HEK293 (cell line): ENCODE results near the gene SET.

Source experiments
- CTCF ChIA-PET: fragments of 350-600 bp; formaldehyde crosslinking; extraction: SDS; loops from one replicate; lab custom pipeline; 2021; ENCODE audit warnings: antibody characterized with exemption; lab: Yijun Ruan, JAX
- POLR2A ChIA-PET: fragments of 300-600 bp; formaldehyde crosslinking; extraction: SDS; loops from one replicate; lab custom pipeline; 2020; ENCODE audit warnings: antibody characterized with exemption, inconsistent platforms; lab: Yijun Ruan, JAX
- H3K27ac ChIP-seq: fragments of 200-500 bp; sonication (Bioruptor generic); 2 replicates; pipeline ENCODE4 v1.5.1; 2014; ENCODE audit warnings: low read depth, low read length, control low read depth, inconsistent platforms; ENCODE audit errors: extremely low read depth
- H3K36me3 ChIP-seq, 2 experiments: fragments of 200-500 bp in 1 of 2; sonication (Bioruptor generic) in 1 of 2; 1 replicate in 1 of 2; 2 replicates in 1 of 2; pipeline ENCODE4 v1.5.1; 2014 to 2017; ENCODE audit warnings: inconsistent platforms in 2 of 2, low read length in 2 of 2; ENCODE audit not compliant: control insufficient read depth in 2 of 2, insufficient read depth in 1 of 2
- H3K4me1 ChIP-seq: fragments of 200-500 bp; sonication (Bioruptor generic); 2 replicates; pipeline ENCODE4 v1.5.1; 2014; ENCODE audit warnings: mild to moderate bottlenecking, low read length, inconsistent platforms; ENCODE audit not compliant: control insufficient read depth, insufficient read depth
- H3K4me3 ChIP-seq: 2 replicates; pipeline ENCODE4 v1.5.1; 2011; ENCODE audit warnings: low read depth, mild to moderate bottlenecking, control low read depth, low read length, moderate library complexity
- H3K9me3 ChIP-seq: fragments of 200-500 bp; sonication (Bioruptor generic); 2 replicates; pipeline ENCODE4 v1.5.1; 2014; ENCODE audit warnings: low read depth, low read length, inconsistent platforms; ENCODE audit not compliant: control insufficient read depth, insufficient read depth
- GLIS1 ChIP-seq: fragments of 450-650 bp; formaldehyde crosslinking; IDR thresholded peaks from 2 replicates; pipeline ENCODE4 v1.5.1; 2016; ENCODE audit warnings: missing biosample characterization, missing genetic modification characterization
- MYNN ChIP-seq: fragments of 450-650 bp; formaldehyde crosslinking; IDR thresholded peaks from 2 replicates; pipeline ENCODE4 v1.5.1; 2016; ENCODE audit warnings: missing biosample characterization, missing genetic modification characterization, borderline replicate concordance
- SP3 ChIP-seq: fragments of 450-650 bp; formaldehyde crosslinking; IDR thresholded peaks from 2 replicates; pipeline ENCODE4 v1.5.1; 2016; ENCODE audit warnings: missing biosample characterization, missing genetic modification characterization
- ZBTB21 ChIP-seq: fragments of 450-650 bp; formaldehyde crosslinking; IDR thresholded peaks from 2 replicates; pipeline ENCODE4 v1.5.1; 2017; ENCODE audit warnings: missing biosample characterization, missing genetic modification characterization
- ZBTB6 ChIP-seq: fragments of 450-650 bp; formaldehyde crosslinking; IDR thresholded peaks from 2 replicates; pipeline ENCODE4 v1.5.1; 2017; ENCODE audit warnings: missing biosample characterization, missing genetic modification characterization
- ZIC2 ChIP-seq: fragments of 450-650 bp; formaldehyde crosslinking; IDR thresholded peaks from 2 replicates; pipeline ENCODE4 v1.5.1; 2016; ENCODE audit warnings: missing biosample characterization, missing genetic modification characterization
- ZNF112 ChIP-seq: fragments of 450-650 bp; formaldehyde crosslinking; IDR thresholded peaks from 2 replicates; pipeline ENCODE4 v1.5.0; 2017; ENCODE audit warnings: missing biosample characterization, missing genetic modification characterization
- ZNF221 ChIP-seq: fragments of 450-650 bp; formaldehyde crosslinking; IDR thresholded peaks from 2 replicates; pipeline ENCODE4 v1.5.1; 2017; ENCODE audit warnings: missing biosample characterization, missing genetic modification characterization, borderline replicate concordance
- ZNF280D ChIP-seq: fragments of 450-650 bp; formaldehyde crosslinking; IDR thresholded peaks from 2 replicates; pipeline ENCODE4 v1.5.1; 2016; ENCODE audit warnings: missing biosample characterization, missing genetic modification characterization
- ZNF335 ChIP-seq: fragments of 450-650 bp; formaldehyde crosslinking; conservative IDR thresholded peaks from 2 replicates; pipeline ENCODE4 v1.5.1; 2016; ENCODE audit warnings: missing biosample characterization, missing genetic modification characterization
- ZNF416 ChIP-seq: fragments of 450-650 bp; formaldehyde crosslinking; IDR thresholded peaks from 2 replicates; pipeline ENCODE4 v1.5.1; 2016; ENCODE audit warnings: missing biosample characterization, missing genetic modification characterization
- ZNF48 ChIP-seq: fragments of 450-650 bp; formaldehyde crosslinking; IDR thresholded peaks from 2 replicates; pipeline ENCODE4 v1.5.1; 2016; ENCODE audit warnings: missing biosample characterization, missing genetic modification characterization
- ZNF830 ChIP-seq: fragments of 450-650 bp; IDR thresholded peaks from 2 replicates; pipeline ENCODE4 v1.5.0; 2018; ENCODE audit warnings: missing biosample characterization, missing genetic modification characterization, low read depth, mild to moderate bottlenecking, moderate library complexity
- ZSCAN16 ChIP-seq: fragments of 450-650 bp; formaldehyde crosslinking; IDR thresholded peaks from 2 replicates; pipeline ENCODE4 v1.5.1; 2016; ENCODE audit warnings: missing biosample characterization, missing genetic modification characterization
- TF ChIP-seq, protein P1 (sequence below): fragments of 450-650 bp; formaldehyde crosslinking; IDR thresholded peaks from 2 replicates; pipeline ENCODE4 v1.5.1; 2016; ENCODE audit warnings: missing biosample characterization, missing genetic modification characterization

The SET gene

DNA sequence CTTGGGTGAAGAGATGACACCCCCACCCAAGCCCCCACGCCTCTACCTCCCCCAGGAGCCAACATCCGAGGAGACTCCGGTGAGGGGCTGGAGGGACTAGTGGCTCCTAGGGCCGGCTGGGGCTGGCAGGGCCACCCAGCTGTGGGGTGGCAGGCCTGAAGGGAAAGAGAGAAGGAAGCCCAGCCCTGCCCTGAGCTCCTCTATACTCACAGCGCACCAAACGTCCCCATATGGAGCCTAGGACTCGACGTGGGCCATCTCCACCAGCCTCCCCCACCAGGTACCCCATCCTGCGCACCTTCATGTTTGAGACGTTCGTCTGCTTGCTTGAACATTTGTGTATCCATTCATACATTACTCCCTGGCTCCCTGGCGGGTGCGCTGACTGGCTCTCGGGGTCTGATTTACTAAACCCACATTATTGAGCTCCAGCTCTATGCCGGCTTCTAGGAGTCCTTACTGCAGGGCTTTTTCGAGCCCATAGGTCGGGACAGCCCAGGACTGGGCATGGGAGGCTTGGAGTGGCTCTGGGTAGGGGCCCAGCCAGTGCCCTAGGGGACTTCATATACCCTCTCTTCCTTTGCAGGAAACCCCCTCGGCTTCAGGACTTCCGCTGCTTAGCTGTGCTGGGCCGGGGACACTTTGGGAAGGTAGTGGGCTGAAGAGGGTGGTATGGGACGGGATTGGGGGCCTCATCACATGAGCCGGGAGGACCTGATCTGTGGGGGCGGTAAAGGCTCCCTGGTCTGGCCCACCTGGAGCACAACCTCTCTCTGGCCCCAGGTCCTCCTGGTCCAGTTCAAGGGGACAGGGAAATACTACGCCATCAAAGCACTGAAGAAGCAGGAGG, 25.8 kb downstream of the SET start:
- ChIA-PET POLR2A (interaction anchor here (0.6 to 1.2 kb wide), 4 partner anchors 8 to 64 kb away, joined by 3 to 5 read pairs (median 4); partner anchors contain the start of gene ZDHHC12), CTCF (interaction anchor here (0.5 to 0.9 kb wide), 3 partner anchors 14 to 76 kb away, joined by 3 to 6 read pairs (median 3); no protein-coding TSS in a partner anchor)
- no peaks in the 10 kb centered on the region for H3K9me3 ChIP-seq
- peaks cover 3 to 58% of the 10 kb centered on the region in 2 experiments; a peak in 2 of 3 replicates for H3K36me3 ChIP-seq
- H3K4me1 ChIP-seq = no peaks in the 10 kb centered on the region
- TF ChIP-seq ZNF280D (tag by site-specific recombination) = no peak
- TF ChIP-seq ZNF112 (tag by site-specific recombination) = no peak
- H3K27ac ChIP-seq = no peak overlapping the region
- no peak overlapping the region for H3K4me3 ChIP-seq

- H3K9me3 ChIP-seq = no peaks in the 10 kb centered on the region
- H3K4me1 ChIP-seq = no peaks in the 10 kb centered on the region
- TF ChIP-seq MYNN (tag by site-specific recombination) (no peak), ZBTB6 (tag by site-specific recombination) (no peak), ZSCAN16 (no peak), ZNF830 (no peak), GLIS1 (no peak), ZNF416 (tag by site-specific recombination) (no peak), ZNF48 (tag by site-specific recombination) (no peak), ZBTB21 (no peak), ZNF221 (tag by site-specific recombination) (no peak), ZNF335 (tag by site-specific recombination) (no peak)
- TF ChIP-seq, protein P1, sequence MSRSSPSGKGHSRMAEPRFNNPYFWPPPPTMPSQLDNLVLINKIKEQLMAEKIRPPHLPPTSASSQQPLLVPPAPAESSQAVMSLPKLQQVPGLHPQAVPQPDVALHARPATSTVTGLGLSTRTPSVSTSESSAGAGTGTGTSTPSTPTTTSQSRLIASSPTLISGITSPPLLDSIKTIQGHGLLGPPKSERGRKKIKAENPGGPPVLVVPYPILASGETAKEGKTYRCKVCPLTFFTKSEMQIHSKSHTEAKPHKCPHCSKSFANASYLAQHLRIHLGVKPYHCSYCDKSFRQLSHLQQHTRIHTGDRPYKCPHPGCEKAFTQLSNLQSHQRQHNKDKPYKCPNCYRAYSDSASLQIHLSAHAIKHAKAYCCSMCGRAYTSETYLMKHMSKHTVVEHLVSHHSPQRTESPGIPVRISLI = no peak
- H3K36me3 ChIP-seq = peaks cover 3 to 64% of the 10 kb centered on the region in 2 experiments; a peak in 2 of 3 replicates
- ChIA-PET POLR2A (interaction anchor here (0.6 to 1.0 kb wide), 3 partner anchors 8 to 80 kb away, joined by 3 to 5 read pairs (median 4); no protein-coding TSS in a partner anchor), CTCF (interaction anchor here (0.5 to 0.7 kb wide), 2 partner anchors 77 to 292 kb away, joined by 4 to 6 read pairs; no protein-coding TSS in a partner anchor)
- no peak overlapping the region for H3K4me3 ChIP-seq
- no peak overlapping the region for H3K27ac ChIP-seq
Observed at GRCh38 chr9:128715436-128715750, 26.4 kb downstream of the SET start.

- TF ChIP-seq SP3 (no peak), ZIC2 (tag by site-specific recombination) (peak; percentile 22; the same call in 1 of the 2 replicates)
- TF ChIP-seq, protein P1 = peak; percentile 79
- ChIA-PET POLR2A (no interaction called here), CTCF (interaction anchor here (0.6 to 1.6 kb wide), 3 partner anchors 15 to 754 kb away, joined by 3 to 4 read pairs (median 4); partner anchors contain the start of gene PKN3)
- H3K9me3 ChIP-seq = no peaks in the 10 kb centered on the region
- no peak overlapping the region for H3K4me3 ChIP-seq
- H3K36me3 ChIP-seq = peaks cover 3 to 74% of the 10 kb centered on the region in 2 experiments; a peak in 2 of 3 replicates
- H3K27ac ChIP-seq = no peak overlapping the region
- H3K4me1 ChIP-seq = no peaks in the 10 kb centered on the region
Observed at GRCh38 chr9:128716581-128717254, 27.7 kb downstream of the SET start.
